Adrenal gland (tissue), 12 donors: ENCODE data around the gene AMPD3. TPM values are rescaled to one million over a fixed set of nuclear protein-coding genes. Genes with fewer than 3 reads are reported as not detected.

Experiments used
- DNase-seq, 7 donors: peaks; one replicate each; pipeline ENCODE4 v3.0.0-alpha.2; 2019 to 2020
- H3K27ac ChIP-seq, 5 donors: fragments of 200-600 bp; sonication (generic) in 4 of 5; 1 replicate in 3 of 5; 2 replicates in 2 of 5; pipeline versions ENCODE4 v1.5.1 to v1.8.0; 2016 to 2020; ENCODE audit warnings: mild to moderate bottlenecking in 1 of 5
- H3K27me3 ChIP-seq: fragments of 200-600 bp; 2 replicates; pipeline ENCODE4 v1.8.0; 2021
- H3K36me3 ChIP-seq, 2 donors: fragments of 200-600 bp; replicated peaks in 1 of 2; 1 replicate in 1 of 2; 2 replicates in 1 of 2; pipeline versions ENCODE4 v1.5.1 to v1.8.0; 2018 to 2022
- H3K4me1 ChIP-seq, 2 donors: fragments of 200-600 bp; replicated peaks in 1 of 2; 1 replicate in 1 of 2; 2 replicates in 1 of 2; pipeline versions ENCODE4 v1.5.1 to v1.8.0; 2018 to 2021
- H3K4me3 ChIP-seq, 4 donors: fragments of 200-600 bp; sonication (generic) in 3 of 4; one replicate each; pipeline ENCODE4 v1.5.1; 2016 to 2018
- H3K9me3 ChIP-seq, 3 donors: fragments of 200-600 bp; sonication (generic) in 1 of 3; replicated peaks in 1 of 3; 1 replicate in 2 of 3; 2 replicates in 1 of 3; pipeline versions ENCODE4 v1.5.1 to v1.8.0; 2016 to 2021
- POLR2A ChIP-seq, 2 donors: fragments of 450-650 bp; IDR thresholded peaks; one replicate each; pipeline ENCODE4 v1.6.1; 2017; ENCODE audit warnings: antibody characterized with exemption in 2 of 2, mild to moderate bottlenecking in 2 of 2, moderate library complexity in 1 of 2
- WGBS, 4 donors: extraction: QIAGEN DNeasy Blood & Tissue Kit in 2 of 4; methylation state at CpG; one replicate each; pipeline versions ENCODE4 v1.1.5 to v1.1.7; 2013 to 2017; 5-methylcytosine and 5-hydroxymethylcytosine counted together
- intact Hi-C, 2 donors: fragments of 100-400 bp; cut with DNase I; formaldehyde crosslinking; loops; one replicate each; pipeline versions ENCODE4 v1.14.1 to v1.15.0; 2022 to 2023
- polyA plus RNA-seq, 3 donors: library from polyadenylated mRNA; stranded (reverse); fragments of 200-250 nt in 2 of 3; fragments of 350-450 nt in 1 of 3; fragmentation: Illumina TruSeq in 1 of 3; extraction: RNeasy Lipid Tissue Mini Kit (QIAGEN cat#74804) in 1 of 3; gene quantifications; one replicate each; pipeline ENCODE4 v1.2.3, GENCODE V29; 2013 to 2014
- total RNA-seq, 9 donors: library from RNA; depleted of rRNA in 4 of 9; stranded (reverse); fragments of >200 nt in 4 of 9; fragments of 120-200 nt in 1 of 9; fragmentation: NEBNext Ultra II Directional in 1 of 9; extraction: Animal tissue kit (Norgen Biotek cat#: 25700) in 1 of 9; gene quantifications; one replicate each; pipeline versions ENCODE4 v1.1.0 to v1.2.4, GENCODE V29; 2013 to 2023
- TF ChIP-seq, protein P1 (sequence below), 6 experiments: fragments of 450-650 bp in 4 of 6; fragments of 200-600 bp in 2 of 6; sonication (generic) in 1 of 6; IDR thresholded peaks; 1 replicate in 5 of 6; 2 replicates in 1 of 6; pipeline versions ENCODE4 v1.5.1 to v1.8.0; 2016 to 2021; ENCODE audit warnings: antibody characterized with exemption in 6 of 6, mild to moderate bottlenecking in 2 of 6, moderate library complexity in 1 of 6
- donor health status: healthy with polysubstance abuse.
- donor health status: Bipolar disorder and iron deficiency.
- donor health status: DM: yes; HTN: yes; CAD: no.
- donor health status: DM: no; HTN: no; CAD: no.
- donor health status: DM: no; HTN: no; CAD: no.
- donor health status: DM: yes; HTN: yes; CAD: no.

AMPD3 gene
- total and polyA plus RNA-seq, 12 donors, result 16.5 to 64.1 (median 42.9) TPM

DNA sequence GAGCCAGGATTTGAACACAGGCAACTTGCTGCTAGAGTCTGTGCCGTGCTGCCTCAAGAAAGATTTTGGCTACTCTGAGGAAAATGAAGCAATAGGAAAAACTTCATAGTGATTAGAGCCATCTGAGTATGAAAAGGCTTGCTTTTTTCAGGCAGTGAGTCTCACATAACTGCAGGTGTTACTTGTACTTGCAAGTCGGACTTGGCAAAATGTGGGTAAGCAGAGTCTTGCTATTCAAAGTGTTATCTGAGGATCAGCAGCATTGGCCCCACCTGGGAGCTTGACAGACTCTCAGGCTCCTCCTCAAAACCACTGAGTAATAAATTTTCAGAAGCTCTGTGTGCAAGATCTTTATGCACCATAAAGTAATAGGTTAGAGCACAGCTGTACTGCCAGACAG is 67.9 kb downstream of the AMPD3 start:
- intact Hi-C loops, result no loop called here
- Histone ChIP-seq H3K9me3 (no peaks in the 10 kb centered on the region), H3K27ac (no peak overlapping the region), H3K27me3 (no peaks in the 10 kb centered on the region), H3K4me3 (no peak overlapping the region), H3K36me3 (peaks cover 0 to 38% of the 10 kb centered on the region in 2 donors), H3K4me1 (peaks cover 8 to 21% of the 10 kb centered on the region in 2 donors)
- no peak for DNase-seq
- TF ChIP-seq, protein P1, sequence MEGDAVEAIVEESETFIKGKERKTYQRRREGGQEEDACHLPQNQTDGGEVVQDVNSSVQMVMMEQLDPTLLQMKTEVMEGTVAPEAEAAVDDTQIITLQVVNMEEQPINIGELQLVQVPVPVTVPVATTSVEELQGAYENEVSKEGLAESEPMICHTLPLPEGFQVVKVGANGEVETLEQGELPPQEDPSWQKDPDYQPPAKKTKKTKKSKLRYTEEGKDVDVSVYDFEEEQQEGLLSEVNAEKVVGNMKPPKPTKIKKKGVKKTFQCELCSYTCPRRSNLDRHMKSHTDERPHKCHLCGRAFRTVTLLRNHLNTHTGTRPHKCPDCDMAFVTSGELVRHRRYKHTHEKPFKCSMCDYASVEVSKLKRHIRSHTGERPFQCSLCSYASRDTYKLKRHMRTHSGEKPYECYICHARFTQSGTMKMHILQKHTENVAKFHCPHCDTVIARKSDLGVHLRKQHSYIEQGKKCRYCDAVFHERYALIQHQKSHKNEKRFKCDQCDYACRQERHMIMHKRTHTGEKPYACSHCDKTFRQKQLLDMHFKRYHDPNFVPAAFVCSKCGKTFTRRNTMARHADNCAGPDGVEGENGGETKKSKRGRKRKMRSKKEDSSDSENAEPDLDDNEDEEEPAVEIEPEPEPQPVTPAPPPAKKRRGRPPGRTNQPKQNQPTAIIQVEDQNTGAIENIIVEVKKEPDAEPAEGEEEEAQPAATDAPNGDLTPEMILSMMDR (IDR thresholded peaks at IDR 0.05), result no peak
- no peak for TF ChIP-seq POLR2A (IDR thresholded peaks at IDR 0.05)
- WGBS, 4 donors, result 76 to 80% (median 80%) methylated on average over 2 of the region's 2 CpGs

DNA sequence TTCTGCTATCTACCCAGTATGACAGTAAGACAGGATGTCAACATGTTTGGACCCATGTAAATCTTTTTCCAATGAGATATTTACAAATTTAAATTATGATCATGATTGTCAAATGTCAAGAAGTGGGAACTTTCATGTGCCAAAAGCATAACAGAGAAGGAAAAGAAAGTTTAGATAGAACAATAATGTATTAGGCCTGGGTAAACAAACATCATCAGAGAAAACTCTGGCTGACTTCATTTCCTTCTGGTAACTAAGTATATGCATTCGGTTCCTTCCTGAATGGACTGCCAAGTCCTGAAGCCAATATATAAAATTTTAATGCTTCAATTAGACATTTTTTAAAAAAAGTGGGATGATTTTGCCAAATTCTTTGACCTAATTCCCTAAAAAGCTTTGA is 69.4 kb downstream of the AMPD3 start:
- 57 to 79% (median 71%) methylated on average over 1 of the region's 1 CpG for WGBS, 4 donors
- no peak overlapping the region for H3K27ac ChIP-seq
- peaks cover 0 to 27% of the 10 kb centered on the region in 2 donors for H3K4me1 ChIP-seq
- no peak overlapping the region for H3K4me3 ChIP-seq
- peaks cover 0 to 49% of the 10 kb centered on the region in 2 donors for H3K36me3 ChIP-seq
- no peak for TF ChIP-seq POLR2A (IDR thresholded peaks at IDR 0.05)
- TF ChIP-seq, protein P1 (IDR thresholded peaks at IDR 0.05), result no peak
- H3K9me3 ChIP-seq, result no peaks in the 10 kb centered on the region
- no peak for DNase-seq
- intact Hi-C loops, result no loop called here
- no peaks in the 10 kb centered on the region for H3K27me3 ChIP-seq

DNA sequence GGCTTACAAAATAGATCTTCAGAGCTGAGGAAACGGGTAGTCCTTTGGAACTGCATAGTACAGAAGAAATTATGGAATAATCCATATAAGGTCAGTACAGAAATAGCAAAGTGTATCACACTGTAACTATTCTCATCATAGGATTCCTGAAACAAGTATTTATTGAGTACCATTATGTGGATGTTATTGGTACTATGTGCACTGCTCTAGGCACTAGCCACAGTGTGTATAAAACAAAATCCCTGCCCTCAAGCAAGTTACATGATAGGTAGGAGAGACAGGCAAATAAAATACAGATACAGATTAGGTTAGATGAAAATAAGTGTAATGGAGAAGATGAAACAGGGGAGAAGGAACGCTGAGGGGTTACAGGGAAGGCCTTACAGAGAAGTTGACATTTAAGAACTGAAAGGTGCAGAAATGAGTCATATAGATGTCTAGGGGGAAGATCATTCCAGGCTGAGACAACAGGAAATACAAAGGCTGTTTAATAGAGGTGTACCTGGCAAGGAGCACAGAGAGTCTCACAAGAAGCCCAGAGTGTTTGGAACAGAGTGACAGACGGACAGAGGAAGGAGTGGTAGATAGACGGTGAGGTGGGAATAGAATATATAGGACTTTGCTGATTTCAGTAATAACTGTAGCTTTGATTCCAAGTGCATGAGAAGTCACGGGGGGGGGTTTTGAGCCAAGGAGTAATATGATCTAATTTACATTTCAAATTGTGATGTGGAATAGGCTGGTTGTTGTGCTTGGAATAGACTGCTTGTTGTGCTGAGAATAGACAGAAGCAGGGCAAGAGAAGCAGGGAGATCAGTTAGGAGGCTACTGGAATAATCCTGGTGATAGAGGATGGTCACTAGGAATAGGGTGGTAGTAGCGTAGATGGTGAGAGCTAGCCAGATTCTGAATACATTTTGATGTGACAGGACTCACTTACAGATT is 72.2 kb downstream of the AMPD3 start:
- 75 to 80% (median 76%) methylated on average over 6 of the region's 6 CpGs for WGBS, 4 donors

DNA sequence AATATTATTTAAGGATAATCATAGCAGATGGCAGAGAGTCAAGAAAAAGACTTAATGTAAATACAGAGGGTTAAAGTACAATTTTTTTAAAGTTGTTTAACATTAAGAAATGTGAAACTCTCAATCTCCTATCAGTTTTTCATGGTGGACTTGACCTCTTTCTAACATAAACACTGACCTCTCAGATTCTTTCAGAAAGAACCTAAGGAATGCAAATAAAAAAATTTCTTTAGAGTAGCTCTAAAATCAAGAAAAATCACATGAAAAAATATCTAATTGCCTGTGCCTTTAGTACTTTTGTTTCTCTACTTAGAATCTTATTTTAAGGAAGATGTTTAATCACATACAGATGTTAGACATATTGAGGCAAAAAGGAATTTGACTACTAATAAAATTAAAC is 73.1 kb downstream of the AMPD3 start:
- Histone ChIP-seq H3K27ac (no peak overlapping the region), H3K4me1 (peaks cover 0 to 25% of the 10 kb centered on the region in 2 donors), H3K27me3 (no peaks in the 10 kb centered on the region), H3K36me3 (peaks cover 0 to 52% of the 10 kb centered on the region in 2 donors), H3K4me3 (no peak overlapping the region), H3K9me3 (no peaks in the 10 kb centered on the region)
- intact Hi-C loops, result loop anchor here in 1 of 2 donors (5.0 kb wide), 1 partner anchor 129 kb away; no protein-coding TSS in a partner anchor
- TF ChIP-seq, protein P1 (IDR thresholded peaks at IDR 0.05), result no peak
- TF ChIP-seq POLR2A (IDR thresholded peaks at IDR 0.05), result no peak
- DNase-seq, result no peak

More for the DNA sequence above, 72.2 kb downstream of the AMPD3 start:
- Histone ChIP-seq H3K9me3 (no peaks in the 10 kb centered on the region), H3K36me3 (peaks cover 0 to 54% of the 10 kb centered on the region in 2 donors), H3K27ac (peak overlapping the region in 2 of 5 donors; percentile 2 to 33), H3K27me3 (no peaks in the 10 kb centered on the region), H3K4me3 (no peak overlapping the region), H3K4me1 (peaks cover 0 to 29% of the 10 kb centered on the region in 2 donors)
- intact Hi-C loops, result loop anchor here in 1 of 2 donors (5.0 kb wide), 1 partner anchor 130 kb away; no protein-coding TSS in a partner anchor
- no peak for TF ChIP-seq POLR2A (IDR thresholded peaks at IDR 0.05)
- TF ChIP-seq, protein P1 (IDR thresholded peaks at IDR 0.05), result no peak
- DNase-seq, result no peak
